ENCODE data around the gene CREBBP. TPM values are rescaled to one million over a fixed set of nuclear protein-coding genes. Genes with fewer than 3 reads are reported as not detected.

CREBBP gene
- total RNA-seq, 2 experiments from 2014 or later, result 36.0 to 72.3 TPM

DNA sequence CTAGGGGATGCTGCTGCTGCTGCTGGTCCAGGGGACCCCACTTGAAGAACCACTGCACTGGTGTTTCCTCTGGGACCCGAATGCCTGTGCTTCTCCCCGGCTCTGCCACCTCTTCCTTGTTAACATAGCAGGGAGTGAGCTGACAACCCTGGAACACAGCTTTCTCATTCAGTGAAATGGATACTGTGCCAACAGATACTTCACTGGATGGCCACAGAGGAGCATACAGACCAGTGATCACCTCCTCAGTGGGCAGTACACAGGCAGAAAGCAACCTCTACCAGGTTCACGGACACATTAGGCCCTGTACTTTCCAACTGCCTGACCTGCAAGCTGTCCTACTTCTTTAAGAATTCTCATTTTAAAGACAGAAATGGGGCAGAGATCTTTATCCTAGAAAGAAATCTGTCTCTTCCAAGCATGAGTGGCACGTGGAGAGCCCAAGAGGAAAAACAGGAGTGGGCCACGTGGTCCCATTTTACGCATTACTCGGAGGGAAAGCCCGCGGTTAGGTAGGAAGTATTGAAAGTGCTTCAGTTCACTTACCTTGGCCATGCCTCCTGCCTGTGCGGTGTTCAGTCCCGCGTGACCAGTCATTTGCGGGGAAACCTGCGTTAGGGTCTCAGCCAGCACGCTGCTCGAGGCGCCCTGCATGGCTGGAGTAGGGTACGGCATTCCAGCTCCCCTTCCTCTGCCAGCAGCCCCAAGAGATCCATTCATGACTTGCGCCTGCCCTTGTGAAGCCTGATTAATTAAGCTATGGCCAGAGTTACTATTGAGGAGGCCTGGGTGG, 30.6 kb downstream of the CREBBP start:
- ChIA-PET POLR2A (interaction anchor here (0.9 kb wide), 1 partner anchor 12 kb away, joined by 5 read pairs; no protein-coding TSS in a partner anchor), CTCF (ENCODE audit: unreplicated experiment) (no interaction called here)
- no peak overlapping the region for H3K4me3 ChIP-seq (ENCODE audit: low read depth, low read length, poor library complexity, severe bottlenecking)
- no peak overlapping the region for H3K4me2 ChIP-seq (ENCODE audit: low read length)
- no peak overlapping the region for H2AFZ ChIP-seq (ENCODE audit: low read length)
- no peak for DNase-seq (ENCODE audit: low spot score)
- peaks cover 51% of the 10 kb centered on the region for H3K36me3 ChIP-seq (ENCODE audit: insufficient read depth, low read length)
- peaks cover 50% of the 10 kb centered on the region for H3K79me2 ChIP-seq (ENCODE audit: insufficient read depth, low read depth, low read length)
- peaks cover 5% of the 10 kb centered on the region for H3K4me1 ChIP-seq (ENCODE audit: insufficient read depth, low read length, poor library complexity, severe bottlenecking)
- TF ChIP-seq EZH2phosphoT487 (IDR thresholded peaks at IDR 0.05; ENCODE audit: borderline replicate concordance, low read depth, low read length), result no peak
- TF ChIP-seq, protein P1, sequence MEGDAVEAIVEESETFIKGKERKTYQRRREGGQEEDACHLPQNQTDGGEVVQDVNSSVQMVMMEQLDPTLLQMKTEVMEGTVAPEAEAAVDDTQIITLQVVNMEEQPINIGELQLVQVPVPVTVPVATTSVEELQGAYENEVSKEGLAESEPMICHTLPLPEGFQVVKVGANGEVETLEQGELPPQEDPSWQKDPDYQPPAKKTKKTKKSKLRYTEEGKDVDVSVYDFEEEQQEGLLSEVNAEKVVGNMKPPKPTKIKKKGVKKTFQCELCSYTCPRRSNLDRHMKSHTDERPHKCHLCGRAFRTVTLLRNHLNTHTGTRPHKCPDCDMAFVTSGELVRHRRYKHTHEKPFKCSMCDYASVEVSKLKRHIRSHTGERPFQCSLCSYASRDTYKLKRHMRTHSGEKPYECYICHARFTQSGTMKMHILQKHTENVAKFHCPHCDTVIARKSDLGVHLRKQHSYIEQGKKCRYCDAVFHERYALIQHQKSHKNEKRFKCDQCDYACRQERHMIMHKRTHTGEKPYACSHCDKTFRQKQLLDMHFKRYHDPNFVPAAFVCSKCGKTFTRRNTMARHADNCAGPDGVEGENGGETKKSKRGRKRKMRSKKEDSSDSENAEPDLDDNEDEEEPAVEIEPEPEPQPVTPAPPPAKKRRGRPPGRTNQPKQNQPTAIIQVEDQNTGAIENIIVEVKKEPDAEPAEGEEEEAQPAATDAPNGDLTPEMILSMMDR (conservative IDR thresholded peaks at IDR 0.05; ENCODE audit: low read length), result no peak
- BruUV-seq (replicated peaks), result no TSS peak
- H4K20me1 ChIP-seq (ENCODE audit: insufficient read depth, low read length), result peaks cover 7% of the 10 kb centered on the region; the same call in 1 of the 2 replicates
- H3K9me2 ChIP-seq (ENCODE audit: insufficient read depth, low read length), result no peaks in the 10 kb centered on the region
- no peaks in the 10 kb centered on the region for H3K9me3 ChIP-seq (ENCODE audit: low read length)
- intact Hi-C loops (cut with micrococcal nuclease; ENCODE audit: unreplicated experiment), result no loop called here
- H3K27ac ChIP-seq (ENCODE audit: low read depth, low read length, poor library complexity, severe bottlenecking), result no peak overlapping the region

DNA sequence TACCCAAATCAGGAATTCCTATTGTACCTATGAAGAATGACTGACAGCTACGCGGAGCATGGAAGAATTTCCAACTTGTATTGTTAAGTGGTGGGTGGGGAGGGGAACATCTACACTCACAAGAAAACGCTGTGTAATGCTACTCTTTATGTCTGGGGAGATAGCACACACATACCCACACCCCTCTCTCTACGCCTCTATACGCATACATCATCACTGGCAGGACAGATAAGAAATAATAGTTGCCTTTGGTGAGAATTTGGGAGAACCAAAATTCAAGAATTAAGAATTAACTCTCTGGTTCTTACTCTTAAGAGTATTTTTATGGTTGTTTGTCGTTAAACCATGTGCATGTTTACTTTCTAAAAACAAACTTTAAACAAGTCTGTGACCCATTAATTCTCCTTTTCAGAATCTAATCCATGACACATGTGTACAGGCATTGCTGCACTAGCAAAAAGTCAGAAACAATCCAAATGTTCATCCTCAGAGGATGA, 33.9 kb downstream of the CREBBP start:
- no TSS peak for BruUV-seq (replicated peaks)
- Histone ChIP-seq H4K20me1 (ENCODE audit: insufficient read depth, low read length) (peaks cover 6% of the 10 kb centered on the region; the same call in 1 of the 2 replicates), H3K9me3 (ENCODE audit: low read length) (no peaks in the 10 kb centered on the region), H3K36me3 (ENCODE audit: insufficient read depth, low read length) (peaks cover 49% of the 10 kb centered on the region), H3K79me2 (ENCODE audit: insufficient read depth, low read depth, low read length) (peaks cover 55% of the 10 kb centered on the region), H3K4me3 (ENCODE audit: low read depth, low read length, poor library complexity, severe bottlenecking) (no peak overlapping the region), H3K9me2 (ENCODE audit: insufficient read depth, low read length) (no peaks in the 10 kb centered on the region), H3K4me1 (ENCODE audit: insufficient read depth, low read length, poor library complexity, severe bottlenecking) (peaks cover 10% of the 10 kb centered on the region), H2AFZ (ENCODE audit: low read length) (no peak overlapping the region), H3K27ac (ENCODE audit: low read depth, low read length, poor library complexity, severe bottlenecking) (no peak overlapping the region), H3K4me2 (ENCODE audit: low read length) (no peak overlapping the region)
- TF ChIP-seq, protein P1 (conservative IDR thresholded peaks at IDR 0.05; ENCODE audit: low read length), result no peak
- no peak for TF ChIP-seq EZH2phosphoT487 (IDR thresholded peaks at IDR 0.05; ENCODE audit: borderline replicate concordance, low read depth, low read length)
- intact Hi-C loops (cut with micrococcal nuclease; ENCODE audit: unreplicated experiment), result no loop called here
- CTCF ChIA-PET (ENCODE audit: unreplicated experiment), result no interaction called here
- POLR2A ChIA-PET, result no interaction called here
- DNase-seq (ENCODE audit: low spot score), result no peak

DNA sequence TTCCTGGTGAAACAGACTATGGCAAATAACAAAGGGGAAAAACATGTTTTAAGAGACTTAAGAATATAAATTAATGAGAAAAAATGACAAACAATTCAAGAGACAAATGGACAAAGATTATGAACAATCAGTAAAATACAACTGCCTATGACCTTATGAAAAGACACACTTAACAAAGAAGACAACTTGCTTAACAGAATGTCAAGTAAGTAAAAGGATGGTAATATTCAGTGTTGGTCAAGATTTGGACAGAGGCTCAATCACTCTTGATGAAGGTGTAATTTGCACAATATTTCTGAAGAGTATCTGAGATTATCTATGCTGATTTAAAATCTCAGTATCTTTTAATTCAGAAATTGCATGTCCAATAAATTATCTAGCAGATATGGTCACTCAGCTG, 34.4 kb downstream of the CREBBP start:
- TF ChIP-seq, protein P1 (conservative IDR thresholded peaks at IDR 0.05; ENCODE audit: low read length), result no peak
- TF ChIP-seq EZH2phosphoT487 (IDR thresholded peaks at IDR 0.05; ENCODE audit: borderline replicate concordance, low read depth, low read length), result no peak
- ChIA-PET POLR2A (no interaction called here), CTCF (ENCODE audit: unreplicated experiment) (no interaction called here)
- H3K4me2 ChIP-seq (ENCODE audit: low read length), result no peak overlapping the region
- DNase-seq (ENCODE audit: low spot score), result no peak
- H3K36me3 ChIP-seq (ENCODE audit: insufficient read depth, low read length), result peaks cover 49% of the 10 kb centered on the region
- no peak overlapping the region for H2AFZ ChIP-seq (ENCODE audit: low read length)
- H3K9me2 ChIP-seq (ENCODE audit: insufficient read depth, low read length), result no peaks in the 10 kb centered on the region
- H3K4me1 ChIP-seq (ENCODE audit: insufficient read depth, low read length, poor library complexity, severe bottlenecking), result peaks cover 11% of the 10 kb centered on the region
- H4K20me1 ChIP-seq (ENCODE audit: insufficient read depth, low read length), result peaks cover 6% of the 10 kb centered on the region; the same call in 1 of the 2 replicates
- H3K9me3 ChIP-seq (ENCODE audit: low read length), result no peaks in the 10 kb centered on the region
- intact Hi-C loops (cut with micrococcal nuclease; ENCODE audit: unreplicated experiment), result no loop called here
- H3K4me3 ChIP-seq (ENCODE audit: low read depth, low read length, poor library complexity, severe bottlenecking), result no peak overlapping the region
- H3K79me2 ChIP-seq (ENCODE audit: insufficient read depth, low read depth, low read length), result peaks cover 58% of the 10 kb centered on the region
- H3K27ac ChIP-seq (ENCODE audit: low read depth, low read length, poor library complexity, severe bottlenecking), result no peak overlapping the region
- BruUV-seq (replicated peaks), result no TSS peak

All from OCI-LY7 (cell line).